Upper lobe of left lung (tissue), 4 donors: ENCODE measurements around the gene LYST.

Source experiments
- CTCF ChIP-seq, 6 experiments: fragments of 450-650 bp in 4 of 6; fragments of 200-600 bp in 2 of 6; sonication (generic) in 2 of 6; IDR thresholded peaks; one replicate each; pipeline ENCODE4 v1.5.1; 2016 to 2019; ENCODE audit warnings: antibody characterized with exemption in 6 of 6
- EP300 ChIP-seq, 4 donors: sonication (generic); formaldehyde crosslinking; IDR thresholded peaks; one replicate each; pipeline ENCODE4 v1.5.1; 2017; ENCODE audit warnings: antibody characterized with exemption in 4 of 4, control low read depth in 2 of 4
- POLR2A ChIP-seq, 4 donors: fragments of 450-650 bp; IDR thresholded peaks; one replicate each; pipeline ENCODE4 v1.5.1; 2016 to 2017; ENCODE audit warnings: antibody characterized with exemption in 4 of 4, mild to moderate bottlenecking in 2 of 4
- POLR2AphosphoS5 ChIP-seq, 2 donors: sonication (generic); formaldehyde crosslinking; IDR thresholded peaks; one replicate each; pipeline ENCODE4 v1.5.1; 2017; ENCODE audit warnings: antibody characterized with exemption in 2 of 2

GRCh38 chr1:235806123-235806522 lies 60.6 kb downstream of the LYST start:
- TF ChIP-seq CTCF (IDR thresholded peaks at IDR 0.05) (no peak), POLR2A (IDR thresholded peaks at IDR 0.05) (no peak), POLR2AphosphoS5 (IDR thresholded peaks at IDR 0.05) (no peak), EP300 (IDR thresholded peaks at IDR 0.05) (no peak)
